Cardiac fibroblast (primary cell): ENCODE data around the gene NRXN3.

Source experiments
- DNase-seq, 2 donors: peaks; one replicate each; pipeline versions ENCODE4 v3.0.0 to v3.0.0-alpha.2; 2010; ENCODE audit warnings: low read depth in 2 of 2
- H3K4me3 ChIP-seq, 2 donors: replicated peaks in 1 of 2; 1 replicate in 1 of 2; 2 replicates in 1 of 2; pipeline ENCODE4 v1.5.1; 2011; ENCODE audit warnings: low read depth in 2 of 2, low read length in 2 of 2, mild to moderate bottlenecking in 2 of 2, moderate library complexity in 1 of 2
- TF ChIP-seq, protein P1 (sequence below): IDR thresholded peaks from one replicate; pipeline ENCODE4 v1.5.1; 2011; ENCODE audit warnings: low read depth, mild to moderate bottlenecking, low read length, inconsistent platforms

NRXN3 gene

DNA sequence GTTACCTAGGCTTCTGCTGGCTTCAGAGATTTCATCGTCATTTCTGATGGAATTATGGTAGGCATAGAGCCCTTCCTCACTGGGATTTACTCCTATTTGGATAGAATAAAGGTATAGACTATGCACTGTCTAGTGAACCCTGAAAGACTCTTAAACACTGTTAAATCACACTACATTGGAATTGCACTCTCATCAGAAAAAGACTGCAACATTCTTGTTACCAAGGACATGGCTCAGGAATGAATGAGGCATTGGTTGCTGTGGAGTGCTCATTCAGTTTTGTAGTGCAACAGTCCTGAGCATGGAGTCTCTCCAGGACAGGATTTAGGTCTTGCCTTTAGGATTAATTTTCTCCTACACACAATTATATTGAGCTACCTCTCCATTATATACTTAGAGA, 483.0 kb downstream of the NRXN3 start:
- no peak for DNase-seq
- no peak overlapping the region for H3K4me3 ChIP-seq
- TF ChIP-seq, protein P1, sequence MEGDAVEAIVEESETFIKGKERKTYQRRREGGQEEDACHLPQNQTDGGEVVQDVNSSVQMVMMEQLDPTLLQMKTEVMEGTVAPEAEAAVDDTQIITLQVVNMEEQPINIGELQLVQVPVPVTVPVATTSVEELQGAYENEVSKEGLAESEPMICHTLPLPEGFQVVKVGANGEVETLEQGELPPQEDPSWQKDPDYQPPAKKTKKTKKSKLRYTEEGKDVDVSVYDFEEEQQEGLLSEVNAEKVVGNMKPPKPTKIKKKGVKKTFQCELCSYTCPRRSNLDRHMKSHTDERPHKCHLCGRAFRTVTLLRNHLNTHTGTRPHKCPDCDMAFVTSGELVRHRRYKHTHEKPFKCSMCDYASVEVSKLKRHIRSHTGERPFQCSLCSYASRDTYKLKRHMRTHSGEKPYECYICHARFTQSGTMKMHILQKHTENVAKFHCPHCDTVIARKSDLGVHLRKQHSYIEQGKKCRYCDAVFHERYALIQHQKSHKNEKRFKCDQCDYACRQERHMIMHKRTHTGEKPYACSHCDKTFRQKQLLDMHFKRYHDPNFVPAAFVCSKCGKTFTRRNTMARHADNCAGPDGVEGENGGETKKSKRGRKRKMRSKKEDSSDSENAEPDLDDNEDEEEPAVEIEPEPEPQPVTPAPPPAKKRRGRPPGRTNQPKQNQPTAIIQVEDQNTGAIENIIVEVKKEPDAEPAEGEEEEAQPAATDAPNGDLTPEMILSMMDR: no peak

DNA sequence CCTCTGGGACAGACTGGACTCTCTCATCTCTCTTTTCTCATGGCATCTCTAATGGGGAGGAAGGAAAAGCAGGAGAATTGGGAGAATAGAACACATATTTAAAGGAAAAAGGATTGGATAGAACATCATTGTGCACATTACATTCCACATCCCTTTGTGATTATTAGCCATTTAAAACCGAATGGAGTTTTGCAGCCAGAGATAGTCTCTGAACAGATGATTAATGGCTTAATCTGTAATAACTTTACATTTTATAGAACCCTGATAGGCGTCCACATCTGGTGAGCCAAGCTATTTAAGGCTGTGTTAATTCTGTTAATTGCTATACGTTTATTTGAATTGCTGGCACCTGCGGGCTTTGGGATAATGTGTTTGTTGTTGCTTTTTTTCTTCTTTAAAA, 487.3 kb downstream of the NRXN3 start:
- TF ChIP-seq, protein P1: no peak
- DNase-seq: no peak
- H3K4me3 ChIP-seq: no peak overlapping the region

DNA sequence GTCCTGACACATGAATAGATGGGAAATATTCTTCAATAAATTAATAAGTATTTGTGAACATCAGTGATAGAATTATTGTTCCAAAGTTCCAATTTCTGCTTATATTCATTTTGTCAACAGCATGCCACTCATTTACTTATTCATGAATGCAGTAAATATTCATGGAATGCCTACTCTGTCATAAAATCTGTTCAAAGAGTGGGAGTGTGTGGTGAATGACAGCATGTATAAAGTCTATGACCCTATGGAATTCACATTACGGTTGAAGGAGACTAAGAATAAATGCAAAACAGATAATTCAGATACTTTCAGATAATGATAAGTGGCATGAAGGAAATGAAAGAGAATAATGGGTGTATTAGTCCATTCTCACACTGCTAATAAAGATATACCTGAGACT, 494.7 kb downstream of the NRXN3 start:
- DNase-seq: no peak
- H3K4me3 ChIP-seq: no peak overlapping the region
- TF ChIP-seq, protein P1: no peak

DNA sequence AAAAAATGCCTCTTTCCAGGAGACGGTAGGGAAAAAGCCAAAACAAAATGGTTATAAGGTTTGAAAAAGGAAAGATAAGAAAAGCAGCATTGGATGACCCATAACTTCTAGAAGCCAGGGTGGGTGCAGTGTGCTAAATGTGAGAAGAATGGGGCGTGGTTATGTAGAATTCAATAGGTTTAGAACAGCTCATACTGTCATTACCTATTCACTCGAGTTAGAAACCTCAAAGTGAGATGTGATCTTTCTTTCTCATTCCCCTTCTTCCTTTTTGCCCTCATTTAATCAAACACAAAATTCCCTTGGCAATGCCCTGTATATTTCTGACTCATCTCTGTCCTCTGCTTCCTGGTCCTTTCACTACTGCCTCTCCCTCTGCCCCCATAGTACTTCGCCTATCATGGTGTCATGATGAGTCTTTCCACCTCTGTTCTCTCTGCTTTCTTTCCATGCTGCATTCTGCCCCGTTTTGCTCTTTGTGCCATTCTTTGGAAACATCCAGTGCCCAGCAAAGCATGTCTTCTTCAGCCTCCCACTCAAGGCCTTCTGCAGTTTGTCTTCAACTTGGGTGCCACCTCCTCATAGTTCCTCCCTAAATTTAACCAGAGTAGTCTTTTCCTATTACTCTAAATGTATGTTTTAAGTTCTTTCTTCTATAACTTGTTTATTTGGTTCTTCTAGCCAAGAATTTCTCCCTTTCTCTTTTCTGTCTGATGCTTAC, 496.3 kb downstream of the NRXN3 start:
- no peak for DNase-seq

DNA sequence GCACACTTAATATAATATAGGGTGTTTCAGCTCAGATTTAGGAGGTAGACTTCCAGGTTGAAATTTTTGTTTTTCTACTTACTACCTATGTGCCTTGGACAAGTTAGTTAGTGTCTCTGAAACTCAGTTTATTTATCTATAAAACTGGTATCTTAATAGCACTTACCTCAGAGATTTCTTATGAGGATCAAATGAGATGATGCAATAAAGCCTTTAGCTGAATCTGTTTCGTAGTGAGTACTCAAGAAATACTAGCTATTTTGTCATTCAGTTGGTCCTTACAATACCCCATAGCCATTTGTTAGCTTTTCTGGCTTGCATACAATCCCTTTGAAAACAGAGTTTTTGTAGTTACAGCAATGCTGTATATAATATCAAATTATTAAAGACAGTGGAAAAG, 497.0 kb downstream of the NRXN3 start:
- no peak for DNase-seq
- no peak overlapping the region for H3K4me3 ChIP-seq
- TF ChIP-seq, protein P1: no peak

More for the DNA sequence above, 496.3 kb downstream of the NRXN3 start:
- TF ChIP-seq, protein P1: no peak
- H3K4me3 ChIP-seq: no peak overlapping the region

DNA sequence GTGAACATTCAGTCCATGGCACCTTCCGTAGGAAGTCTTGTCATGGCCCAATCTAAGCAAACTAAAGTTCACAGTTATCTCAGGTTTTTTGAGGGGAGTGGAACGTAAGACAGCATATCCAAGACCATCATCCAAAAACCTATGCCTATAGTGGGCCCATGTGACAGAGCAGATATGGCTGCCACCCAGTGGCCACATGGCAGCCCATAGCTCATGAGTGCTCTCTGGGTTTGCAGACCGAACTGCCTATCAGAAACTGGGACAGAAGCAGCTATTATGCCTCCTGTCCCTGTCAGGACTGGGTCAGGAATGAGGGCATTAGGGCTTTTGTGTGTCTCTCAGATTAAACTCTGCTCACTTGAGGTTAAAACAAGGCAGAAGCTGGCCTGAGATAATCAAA, 503.7 kb downstream of the NRXN3 start:
- no peak for DNase-seq
- no peak overlapping the region for H3K4me3 ChIP-seq
- TF ChIP-seq, protein P1: no peak

DNA sequence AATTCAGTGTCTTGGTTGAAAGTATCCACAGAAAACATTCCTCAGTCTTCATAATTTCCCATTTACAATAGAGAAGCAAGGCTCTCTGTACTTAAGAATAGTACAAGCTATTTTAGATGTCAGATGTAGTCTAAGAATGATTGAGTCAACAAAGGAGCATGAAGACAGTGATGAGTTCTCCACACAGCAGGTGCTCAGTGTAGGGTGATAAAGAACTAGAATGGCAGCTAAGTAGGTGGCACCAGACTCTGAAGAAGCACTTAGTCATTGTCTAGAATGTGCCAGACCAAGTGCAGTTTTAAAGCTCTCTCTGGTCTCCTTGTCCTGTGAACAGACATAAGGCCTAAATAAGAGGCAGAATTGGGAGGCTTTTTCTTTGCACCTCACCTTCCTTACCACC, 504.6 kb downstream of the NRXN3 start:
- no peak for DNase-seq
- no peak overlapping the region for H3K4me3 ChIP-seq
- TF ChIP-seq, protein P1: no peak
